Esophagus muscularis mucosa (tissue), 4 donors: ENCODE data around the gene F12. TPM values are rescaled to one million over a fixed set of nuclear protein-coding genes. Genes with fewer than 3 reads are reported as not detected.

Experiments used
- DNase-seq: peaks from one replicate; pipeline ENCODE4 v3.0.0-alpha.2; 2017; ENCODE audit errors: extremely low spot score
- H3K27ac ChIP-seq, 4 donors: fragments of 200-600 bp; sonication (generic); replicated peaks in 1 of 4; 1 replicate in 3 of 4; 2 replicates in 1 of 4; pipeline ENCODE4 v1.5.1; 2016 to 2019; ENCODE audit warnings: mild to moderate bottlenecking in 1 of 4
- H3K27me3 ChIP-seq, 4 donors: fragments of 200-600 bp; sonication (generic); one replicate each; pipeline versions ENCODE4 v1.5.1 to v1.6.0; 2016 to 2019
- H3K36me3 ChIP-seq, 4 donors: fragments of 200-600 bp; sonication (generic); one replicate each; pipeline ENCODE4 v1.5.1; 2016 to 2019
- H3K4me1 ChIP-seq, 4 donors: fragments of 200-600 bp; sonication (generic); one replicate each; pipeline ENCODE4 v1.5.1; 2016 to 2019
- H3K4me3 ChIP-seq, 4 donors: fragments of 200-600 bp; sonication (generic); 1 replicate in 2 of 4; 2 replicates in 2 of 4; pipeline ENCODE4 v1.5.1; 2016 to 2019; ENCODE audit warnings: mild to moderate bottlenecking in 4 of 4, moderate library complexity in 1 of 4
- H3K9me3 ChIP-seq, 4 donors: fragments of 200-600 bp; sonication (generic); 1 replicate in 3 of 4; 2 replicates in 1 of 4; pipeline ENCODE4 v1.5.1; 2016 to 2019
- CTCF ChIP-seq, 3 experiments: fragments of 200-600 bp in 2 of 3; fragments of 450-650 bp in 1 of 3; sonication (generic) in 2 of 3; IDR thresholded peaks; one replicate each; pipeline ENCODE4 v1.5.1; 2017 to 2019; ENCODE audit warnings: antibody characterized with exemption in 3 of 3, mild to moderate bottlenecking in 2 of 3, moderate library complexity in 1 of 3
- EP300 ChIP-seq: sonication (generic); formaldehyde crosslinking; IDR thresholded peaks from one replicate; pipeline ENCODE4 v1.6.1; 2017; ENCODE audit warnings: antibody characterized with exemption
- POLR2A ChIP-seq: fragments of 450-650 bp; IDR thresholded peaks from one replicate; pipeline ENCODE4 v1.6.1; 2017; ENCODE audit warnings: antibody characterized with exemption, moderate library complexity, mild to moderate bottlenecking, low read depth
- POLR2AphosphoS5 ChIP-seq, 2 donors: sonication (generic); formaldehyde crosslinking; IDR thresholded peaks; one replicate each; pipeline ENCODE4 v1.6.1; 2017; ENCODE audit warnings: antibody characterized with exemption in 2 of 2
- WGBS: methylation state at CpG from one replicate; pipeline ENCODE4 v1.1.5; 2018; 5-methylcytosine and 5-hydroxymethylcytosine counted together
- intact Hi-C: fragments of 100-400 bp; cut with DNase I; formaldehyde crosslinking; loops from one replicate; pipeline ENCODE4 v1.15.1; 2023
- total RNA-seq, 4 donors: library from RNA; depleted of rRNA; stranded (reverse); fragments of >200 nt; gene quantifications; one replicate each; pipeline versions ENCODE4 v1.1.0 to v1.2.1, GENCODE V29; 2016

Gene F12
- total RNA-seq, 4 donors from 2014 or later: 0.17 TPM; not detected in 3

DNA sequence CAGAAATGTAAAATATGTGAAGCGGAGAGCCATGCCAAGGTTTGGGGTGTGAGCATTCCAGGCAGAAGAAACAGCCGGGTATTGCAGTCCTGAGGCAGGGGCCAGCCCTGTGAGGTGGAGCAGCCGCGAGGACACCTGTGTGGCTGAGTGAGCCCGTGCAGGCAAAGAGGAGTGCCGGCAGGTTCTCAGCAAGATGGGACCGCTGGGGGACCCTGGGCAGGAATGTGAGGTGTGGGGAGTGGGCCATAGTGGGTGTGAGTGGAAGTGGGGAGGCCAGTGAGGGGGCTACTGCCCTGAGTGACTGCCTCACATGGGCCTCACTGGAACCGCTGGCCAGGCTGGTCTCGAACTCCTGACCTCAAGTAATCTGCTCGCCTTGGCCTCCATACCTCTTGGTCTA lies 29.1 kb upstream of the F12 start:
- DNase-seq: no peak
- 91% methylated on average over 10 of the region's 10 CpGs for WGBS
- intact Hi-C loops: no loop called here

DNA sequence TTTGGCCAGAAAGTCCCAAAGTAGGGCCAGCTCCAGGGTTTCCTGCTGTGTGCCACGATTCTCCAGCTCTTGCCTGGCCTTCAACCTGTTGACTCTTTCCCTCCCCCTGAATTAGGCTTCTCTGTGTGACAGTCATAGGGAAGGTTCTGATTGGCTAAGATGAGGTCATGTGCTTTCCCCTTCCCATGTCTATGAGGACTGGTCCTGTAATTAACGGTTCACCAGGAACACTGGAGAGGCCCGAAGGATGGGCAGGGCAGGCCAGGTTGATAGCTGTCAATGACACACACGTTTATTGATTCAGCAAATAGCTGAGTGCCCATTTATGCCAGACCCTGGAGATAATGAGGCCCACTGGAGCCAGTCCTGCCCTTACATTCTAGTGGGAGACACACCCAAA lies 28.3 kb upstream of the F12 start:
- Histone ChIP-seq H3K27ac (no peak overlapping the region), H3K9me3 (no peaks in the 10 kb centered on the region), H3K27me3 (no peaks in the 10 kb centered on the region), H3K4me3 (no peak overlapping the region), H3K4me1 (peaks cover 0 to 2% (median under 1%) of the 10 kb centered on the region in 4 donors), H3K36me3 (peaks cover 46 to 92% (median 89%) of the 10 kb centered on the region in 4 donors)
- intact Hi-C loops: no loop called here
- TF ChIP-seq POLR2AphosphoS5 (IDR thresholded peaks at IDR 0.05) (no peak), CTCF (IDR thresholded peaks at IDR 0.05) (no peak), EP300 (no peak), POLR2A (no peak)
- no peak for DNase-seq
- WGBS: 76% methylated on average over 4 of the region's 4 CpGs

More for the DNA sequence above, 29.1 kb upstream of the F12 start:
- H3K36me3 ChIP-seq: peaks cover 39 to 84% (median 81%) of the 10 kb centered on the region in 4 donors
- H3K27ac ChIP-seq: no peak overlapping the region
- H3K27me3 ChIP-seq: no peaks in the 10 kb centered on the region
- no peaks in the 10 kb centered on the region for H3K9me3 ChIP-seq
- H3K4me3 ChIP-seq: no peak overlapping the region
- H3K4me1 ChIP-seq: no peaks in the 10 kb centered on the region
- TF ChIP-seq POLR2AphosphoS5 (IDR thresholded peaks at IDR 0.05) (no peak), POLR2A (no peak)

DNA sequence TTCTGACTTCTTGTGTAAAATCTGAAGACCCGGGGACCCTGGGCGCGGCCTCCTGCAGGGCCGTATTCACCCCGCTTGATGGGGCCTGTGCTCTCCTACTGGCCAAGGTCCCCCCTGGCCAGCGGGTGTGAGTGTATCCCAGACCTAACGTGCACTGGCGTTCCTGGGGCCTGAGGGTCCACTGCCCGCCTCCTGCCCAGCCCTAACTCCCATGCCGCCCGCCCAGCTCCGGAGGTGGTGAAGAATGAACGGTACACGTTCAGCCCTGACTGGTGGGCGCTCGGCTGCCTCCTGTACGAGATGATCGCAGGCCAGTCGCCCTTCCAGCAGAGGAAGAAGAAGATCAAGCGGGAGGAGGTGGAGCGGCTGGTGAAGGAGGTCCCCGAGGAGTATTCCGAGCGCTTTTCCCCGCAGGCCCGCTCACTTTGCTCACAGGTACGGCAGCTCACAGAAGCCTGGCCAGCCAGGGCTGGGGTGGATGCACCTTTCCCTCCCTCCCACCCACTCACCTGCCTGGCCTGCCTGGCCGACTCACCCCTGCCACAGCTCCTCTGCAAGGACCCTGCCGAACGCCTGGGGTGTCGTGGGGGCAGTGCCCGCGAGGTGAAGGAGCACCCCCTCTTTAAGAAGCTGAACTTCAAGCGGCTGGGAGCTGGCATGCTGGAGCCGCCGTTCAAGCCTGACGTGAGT lies 26.6 kb upstream of the F12 start:
- no peak overlapping the region for H3K4me3 ChIP-seq
- no peaks in the 10 kb centered on the region for H3K9me3 ChIP-seq
- TF ChIP-seq POLR2A (no peak), POLR2AphosphoS5 (IDR thresholded peaks at IDR 0.05) (no peak), CTCF (IDR thresholded peaks at IDR 0.05) (no peak), EP300 (no peak)
- peaks cover 50 to 93% (median 88%) of the 10 kb centered on the region in 4 donors for H3K36me3 ChIP-seq
- no peak overlapping the region for H3K27ac ChIP-seq
- H3K27me3 ChIP-seq: no peaks in the 10 kb centered on the region
- WGBS: 94% methylated on average over 34 of the region's 37 CpGs
- intact Hi-C loops: no loop called here
- H3K4me1 ChIP-seq: peaks cover 15 to 18% (median 16%) of the 10 kb centered on the region in 4 donors
- DNase-seq: no peak

DNA sequence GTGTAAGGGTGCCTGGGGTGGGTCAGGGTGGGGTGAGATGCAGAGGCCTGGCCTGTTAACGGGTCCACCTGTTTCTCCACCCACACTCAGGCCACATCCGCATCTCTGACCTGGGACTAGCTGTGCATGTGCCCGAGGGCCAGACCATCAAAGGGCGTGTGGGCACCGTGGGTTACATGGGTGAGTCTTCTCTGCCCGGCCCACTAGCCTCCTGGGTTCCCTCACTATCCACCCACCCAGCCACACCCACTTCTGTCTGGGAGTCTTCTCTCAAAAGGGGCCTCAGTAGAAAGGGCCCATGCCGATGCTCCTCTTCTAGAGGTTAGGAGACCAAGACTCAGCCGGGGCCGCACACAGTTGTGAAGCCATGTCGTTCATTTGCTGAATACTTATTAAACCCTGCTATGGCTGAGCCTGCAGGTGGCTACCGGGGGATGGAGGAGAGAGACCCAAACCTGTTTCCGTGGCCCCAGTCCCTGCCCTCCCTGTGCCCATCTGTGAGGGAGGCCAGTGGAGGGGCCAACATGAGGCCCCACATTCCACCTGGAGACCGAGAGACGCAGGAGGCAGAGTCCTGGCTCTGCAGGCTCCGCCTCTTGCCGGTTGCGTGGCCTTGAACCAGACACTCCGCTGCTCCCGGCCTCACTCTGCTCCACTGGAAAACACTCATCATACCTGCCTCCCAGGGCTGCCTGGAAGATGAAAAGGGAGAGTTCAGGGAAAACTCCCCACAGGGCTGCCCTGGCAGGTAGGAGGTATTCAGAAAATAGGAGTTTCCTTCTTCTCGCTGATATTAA lies 25.8 kb upstream of the F12 start:
- WGBS: 89% methylated on average over 10 of the region's 20 CpGs

More for the DNA sequence above, 25.8 kb upstream of the F12 start:
- Histone ChIP-seq H3K4me1 (peaks cover 20 to 26% (median 24%) of the 10 kb centered on the region in 4 donors), H3K9me3 (no peaks in the 10 kb centered on the region), H3K27ac (no peak overlapping the region), H3K4me3 (no peak overlapping the region), H3K36me3 (peaks cover 46 to 93% (median 88%) of the 10 kb centered on the region in 4 donors), H3K27me3 (no peaks in the 10 kb centered on the region)
- no peak for DNase-seq
- no peak for TF ChIP-seq CTCF (IDR thresholded peaks at IDR 0.05)
- TF ChIP-seq POLR2A: no peak
- no peak for TF ChIP-seq POLR2AphosphoS5 (IDR thresholded peaks at IDR 0.05)
- no peak for TF ChIP-seq EP300
- intact Hi-C loops: no loop called here
